MM.1S (cell line): ENCODE measurements around the gene DGCR6.
"Not testable (repeated sequence)": the region's sequence is repeated elsewhere in the genome, so short reads cannot be mapped to it uniquely, and the experiment has no call there.

ENCODE experiments used
- CTCF ChIP-seq: fragments of 300-600 bp; sonication (generic); IDR thresholded peaks from 2 replicates; pipeline ENCODE4 v1.5.1; 2016; ENCODE audit warnings: antibody characterized with exemption, low read length, mixed read lengths
- EZH2 ChIP-seq: fragments of 300-600 bp; sonication (generic); optimal IDR thresholded peaks from 2 replicates; pipeline ENCODE3; 2017; ENCODE audit warnings: low read depth, mild to moderate bottlenecking, antibody characterized with exemption, low read length, mixed read lengths
- EZH2phosphoT487 ChIP-seq: fragments of 300-600 bp; sonication (generic); IDR thresholded peaks from 2 replicates; pipeline ENCODE4 v1.6.1; 2018; ENCODE audit warnings: antibody characterized with exemption, low read length

GRCh38 chr22:18914558-18914957 is 8.4 kb downstream of the DGCR6 start:
- TF ChIP-seq CTCF, EZH2, EZH2phosphoT487: not testable (repeated sequence)
